H9 (cell line): ENCODE measurements around the gene MCFD2. TPM values are rescaled to one million over a fixed set of nuclear protein-coding genes. Genes with fewer than 3 reads are reported as not detected.

Experiments used
- DNase-seq: peaks from one replicate; pipeline ENCODE4 v3.0.0-alpha.2; 2017
- H2AFZ ChIP-seq: one replicate; pipeline ENCODE4 v1.6.1; 2013; ENCODE audit warnings: mild to moderate bottlenecking, low read length, control low read depth, moderate library complexity
- H2AK5ac ChIP-seq: 2 replicates; pipeline ENCODE4 v1.6.1; 2013; ENCODE audit warnings: low read length, control low read depth, mixed read lengths; ENCODE audit not compliant: insufficient read length
- H2BK120ac ChIP-seq: one replicate; pipeline ENCODE4 v1.6.1; 2013; ENCODE audit warnings: low read depth, mild to moderate bottlenecking, low read length, control low read depth, inconsistent platforms; ENCODE audit not compliant: poor library complexity, severe bottlenecking
- H2BK12ac ChIP-seq: 2 replicates; pipeline ENCODE4 v1.6.1; 2013; ENCODE audit warnings: low read length, control low read depth, mixed read lengths, low read depth; ENCODE audit not compliant: insufficient read length
- H2BK15ac ChIP-seq: 2 replicates; pipeline ENCODE4 v1.6.1; 2013; ENCODE audit warnings: low read depth, low read length, control low read depth
- H2BK20ac ChIP-seq: one replicate; pipeline ENCODE4 v1.6.1; 2013; ENCODE audit warnings: low read depth, mild to moderate bottlenecking, low read length, control low read depth, inconsistent platforms; ENCODE audit not compliant: poor library complexity, severe bottlenecking
- H2BK5ac ChIP-seq: 2 replicates; pipeline ENCODE4 v1.6.1; 2013; ENCODE audit warnings: low read length, control low read depth, mixed read lengths; ENCODE audit not compliant: insufficient read length
- H3K14ac ChIP-seq: 2 replicates; pipeline ENCODE4 v1.6.1; 2013; ENCODE audit warnings: low read length, control low read depth; ENCODE audit not compliant: insufficient read depth
- H3K18ac ChIP-seq: 2 replicates; pipeline ENCODE4 v1.6.1; 2013; ENCODE audit warnings: low read depth, mild to moderate bottlenecking, mixed read lengths, low read length, control low read depth; ENCODE audit not compliant: insufficient read length
- H3K23ac ChIP-seq: 2 replicates; pipeline ENCODE4 v1.6.1; 2013; ENCODE audit warnings: low read length, control low read depth, mixed read lengths, low read depth; ENCODE audit not compliant: insufficient read length
- H3K23me2 ChIP-seq: 2 replicates; pipeline ENCODE4 v1.6.1; 2013; ENCODE audit warnings: low read depth, mild to moderate bottlenecking, mixed read lengths, low read length, control low read depth; ENCODE audit not compliant: insufficient read length, poor library complexity, severe bottlenecking
- H3K27ac ChIP-seq: 2 replicates; pipeline ENCODE4 v1.5.1; 2013; ENCODE audit warnings: low read length, control low read depth, mixed read lengths, low read depth; ENCODE audit not compliant: insufficient read length
- H3K27me3 ChIP-seq: 2 replicates; pipeline ENCODE4 v1.6.1; 2013; ENCODE audit warnings: low read length, control low read depth, inconsistent platforms; ENCODE audit not compliant: insufficient read depth
- H3K4ac ChIP-seq: 2 replicates; pipeline ENCODE4 v1.6.1; 2013; ENCODE audit warnings: low read depth, mild to moderate bottlenecking, control low read depth, inconsistent platforms, low read length, moderate library complexity
- H3K4me1 ChIP-seq: 2 replicates; pipeline ENCODE4 v1.6.1; 2013; ENCODE audit warnings: low read length, control low read depth, inconsistent platforms; ENCODE audit not compliant: insufficient read depth
- H3K4me2 ChIP-seq: 2 replicates; pipeline ENCODE4 v1.6.1; 2013; ENCODE audit warnings: low read length, control low read depth, mixed read lengths; ENCODE audit not compliant: insufficient read length, insufficient read depth
- H3K56ac ChIP-seq: 2 replicates; pipeline ENCODE4 v1.6.1; 2013; ENCODE audit warnings: low read depth, mild to moderate bottlenecking, mixed read lengths, low read length, control low read depth; ENCODE audit not compliant: insufficient read length
- H3K79me1 ChIP-seq: 2 replicates; pipeline ENCODE4 v1.6.1; 2013; ENCODE audit warnings: low read depth, mild to moderate bottlenecking, moderate library complexity, low read length, control low read depth, inconsistent platforms; ENCODE audit not compliant: insufficient read depth, poor library complexity, severe bottlenecking
- H3K79me2 ChIP-seq: 2 replicates; pipeline ENCODE4 v1.6.1; 2013; ENCODE audit warnings: low read length, control low read depth, inconsistent platforms; ENCODE audit not compliant: insufficient read depth
- H3K9ac ChIP-seq: 2 replicates; pipeline ENCODE4 v1.6.1; 2013; ENCODE audit warnings: low read length, control low read depth, mixed read lengths; ENCODE audit not compliant: insufficient read length; ENCODE audit errors: extremely low read depth
- H3K9me3 ChIP-seq: one replicate; pipeline ENCODE4 v1.6.1; 2013; ENCODE audit warnings: low read depth, low read length, inconsistent platforms; ENCODE audit not compliant: control insufficient read depth
- H3T11ph ChIP-seq: one replicate; pipeline ENCODE4 v1.6.1; 2013; ENCODE audit warnings: mild to moderate bottlenecking, low read length, control low read depth, inconsistent platforms
- H4K20me1 ChIP-seq: one replicate; pipeline ENCODE4 v1.6.1; 2013; ENCODE audit not compliant: control insufficient read depth, insufficient read length, insufficient read depth
- H4K5ac ChIP-seq: 2 replicates; pipeline ENCODE4 v1.6.1; 2013; ENCODE audit warnings: low read depth, mild to moderate bottlenecking, mixed read lengths, low read length, control low read depth; ENCODE audit not compliant: insufficient read length
- H4K8ac ChIP-seq: replicated peaks from 2 replicates; pipeline ENCODE4 v1.6.1; 2013; ENCODE audit warnings: low read length, control low read depth, mixed read lengths, low read depth; ENCODE audit not compliant: insufficient read length
- H4K91ac ChIP-seq: 2 replicates; pipeline ENCODE4 v1.6.1; 2013; ENCODE audit warnings: low read depth, mild to moderate bottlenecking, moderate library complexity, mixed read lengths, low read length, control low read depth; ENCODE audit not compliant: insufficient read length
- H3K27ac Mint-ChIP-seq, 3 experiments: 2 replicates in 2 of 3; 3 replicates in 1 of 3; pipeline ENCODE4 v1.8.0; 2020 to 2021; ENCODE audit warnings: mixed read lengths in 3 of 3, mild to moderate bottlenecking in 1 of 3, moderate library complexity in 1 of 3
- H3K27me3 Mint-ChIP-seq: 2 replicates; pipeline ENCODE4 v1.8.0; 2021; ENCODE audit warnings: low read depth, mild to moderate bottlenecking, moderate library complexity, mixed read lengths
- H3K36me3 Mint-ChIP-seq, 3 experiments: 2 replicates in 2 of 3; 3 replicates in 1 of 3; pipeline ENCODE4 v1.8.0; 2020 to 2021; ENCODE audit warnings: low read depth in 3 of 3, mixed read lengths in 3 of 3; ENCODE audit not compliant: insufficient read depth in 1 of 3
- H3K4me1 Mint-ChIP-seq, 2 experiments: 2 replicates each; pipeline ENCODE4 v1.8.0; 2020; ENCODE audit warnings: mixed read lengths in 2 of 2
- H3K4me3 Mint-ChIP-seq, 2 experiments: 2 replicates in 1 of 2; 3 replicates in 1 of 2; pipeline ENCODE4 v1.8.0; 2020 to 2021; ENCODE audit warnings: mild to moderate bottlenecking in 2 of 2, mixed read lengths in 2 of 2, moderate library complexity in 1 of 2
- H3K9me3 Mint-ChIP-seq, 2 experiments: 2 replicates in 1 of 2; 3 replicates in 1 of 2; pipeline ENCODE4 v1.8.0; 2020; ENCODE audit warnings: mild to moderate bottlenecking in 2 of 2, mixed read lengths in 2 of 2, moderate library complexity in 1 of 2
- CTCF ChIP-seq: fragments of 200-600 bp; sonication (generic); conservative IDR thresholded peaks from 3 replicates; pipeline ENCODE4 v1.8.0; 2021; ENCODE audit warnings: antibody characterized with exemption, mild to moderate bottlenecking
- WGBS: extraction: QIAGEN DNeasy Blood & Tissue Kit; methylation state at CpG from one replicate; pipeline ENCODE4 v1.1.7; 2013; ENCODE audit warnings: missing lambda C conversion rate, low lambda C conversion rate, mixed read lengths; ENCODE audit not compliant: insufficient read length; ENCODE audit errors: extremely low coverage; 5-methylcytosine and 5-hydroxymethylcytosine counted together
- total RNA-seq: library from RNA; stranded (reverse); gene quantifications from 2 replicates; pipeline ENCODE4 v1.2.1, GENCODE V29; 2021

The MCFD2 gene
- total RNA-seq, 1 experiment from 2014 or later: 64.6 TPM

- no peak overlapping the region for H2AK5ac ChIP-seq
- H2BK15ac ChIP-seq: no peak overlapping the region
- H3K9me3 Mint-ChIP-seq: no peaks in the 10 kb centered on the region
- no peak for DNase-seq
- no CpG with 5 or more reads among the region's 12 CpGs for WGBS
- H3K9me3 ChIP-seq: no peaks in the 10 kb centered on the region
- H3K4me1 Mint-ChIP-seq: peaks cover 12 to 14% of the 10 kb centered on the region in 2 experiments
- H3K27ac ChIP-seq: no peak overlapping the region
- H3K23ac ChIP-seq: no peak overlapping the region
- H4K8ac ChIP-seq: no peak overlapping the region
- no peak overlapping the region for H3K4me2 ChIP-seq
- H3K4me3 Mint-ChIP-seq: no peak overlapping the region
- H3K4ac ChIP-seq: no peak overlapping the region
- H3T11ph ChIP-seq: no peak overlapping the region
- H3K14ac ChIP-seq: no peak overlapping the region
- TF ChIP-seq CTCF: no peak
- H3K27me3 ChIP-seq: no peaks in the 10 kb centered on the region
- H4K91ac ChIP-seq: no peak overlapping the region
- H3K18ac ChIP-seq: peak overlapping the region; percentile 18
- no peak overlapping the region for H2BK5ac ChIP-seq
- no peaks in the 10 kb centered on the region for H3K4me1 ChIP-seq
- no peaks in the 10 kb centered on the region for H3K79me2 ChIP-seq
- H4K20me1 ChIP-seq: no peaks in the 10 kb centered on the region
- no peak overlapping the region for H2AFZ ChIP-seq
- H3K79me1 ChIP-seq: no peaks in the 10 kb centered on the region
- no peak overlapping the region for H3K56ac ChIP-seq
- peak overlapping the region in 2 of 3 experiments; percentile 39 to 92; a peak in 3 of 7 replicates for H3K27ac Mint-ChIP-seq
- H3K9ac ChIP-seq: no peak overlapping the region
- H2BK12ac ChIP-seq: no peak overlapping the region
- no peak overlapping the region for H4K5ac ChIP-seq
- H3K27me3 Mint-ChIP-seq: no peaks in the 10 kb centered on the region
- H2BK120ac ChIP-seq: no peak overlapping the region
- H3K23me2 ChIP-seq: no peaks in the 10 kb centered on the region
- H2BK20ac ChIP-seq: no peak overlapping the region
- peaks cover 0 to 6% (median 0%) of the 10 kb centered on the region in 3 experiments; a peak in 2 of 7 replicates for H3K36me3 Mint-ChIP-seq
Observed at GRCh38 chr2:46964835-46965560, 49.4 kb upstream of the MCFD2 start.
